ENCODE data around the gene SEPTIN1.

The SEPTIN1 gene

GRCh38 chr16:30378236-30379157 lies 3.9 kb downstream of the SEPTIN1 start:
- TF ChIP-seq, protein P1, sequence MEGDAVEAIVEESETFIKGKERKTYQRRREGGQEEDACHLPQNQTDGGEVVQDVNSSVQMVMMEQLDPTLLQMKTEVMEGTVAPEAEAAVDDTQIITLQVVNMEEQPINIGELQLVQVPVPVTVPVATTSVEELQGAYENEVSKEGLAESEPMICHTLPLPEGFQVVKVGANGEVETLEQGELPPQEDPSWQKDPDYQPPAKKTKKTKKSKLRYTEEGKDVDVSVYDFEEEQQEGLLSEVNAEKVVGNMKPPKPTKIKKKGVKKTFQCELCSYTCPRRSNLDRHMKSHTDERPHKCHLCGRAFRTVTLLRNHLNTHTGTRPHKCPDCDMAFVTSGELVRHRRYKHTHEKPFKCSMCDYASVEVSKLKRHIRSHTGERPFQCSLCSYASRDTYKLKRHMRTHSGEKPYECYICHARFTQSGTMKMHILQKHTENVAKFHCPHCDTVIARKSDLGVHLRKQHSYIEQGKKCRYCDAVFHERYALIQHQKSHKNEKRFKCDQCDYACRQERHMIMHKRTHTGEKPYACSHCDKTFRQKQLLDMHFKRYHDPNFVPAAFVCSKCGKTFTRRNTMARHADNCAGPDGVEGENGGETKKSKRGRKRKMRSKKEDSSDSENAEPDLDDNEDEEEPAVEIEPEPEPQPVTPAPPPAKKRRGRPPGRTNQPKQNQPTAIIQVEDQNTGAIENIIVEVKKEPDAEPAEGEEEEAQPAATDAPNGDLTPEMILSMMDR (IDR thresholded peaks at IDR 0.05; ENCODE audit: borderline replicate concordance, insufficient read depth, low read depth, low read length), result 0 out of 2 replicates have a peak, but pooled peaks have one; percentile 6
- peak overlapping the region; percentile 54 for H3K4me3 ChIP-seq (ENCODE audit: low read depth, low read length)

- peak overlapping the region; percentile 43 for H3K4me3 ChIP-seq (ENCODE audit: low read depth, low read length)
- TF ChIP-seq, protein P1 (IDR thresholded peaks at IDR 0.05; ENCODE audit: borderline replicate concordance, insufficient read depth, low read depth, low read length), result no peak
Measured at GRCh38 chr16:30377812-30378235, 4.5 kb downstream of the SEPTIN1 start.

DNA sequence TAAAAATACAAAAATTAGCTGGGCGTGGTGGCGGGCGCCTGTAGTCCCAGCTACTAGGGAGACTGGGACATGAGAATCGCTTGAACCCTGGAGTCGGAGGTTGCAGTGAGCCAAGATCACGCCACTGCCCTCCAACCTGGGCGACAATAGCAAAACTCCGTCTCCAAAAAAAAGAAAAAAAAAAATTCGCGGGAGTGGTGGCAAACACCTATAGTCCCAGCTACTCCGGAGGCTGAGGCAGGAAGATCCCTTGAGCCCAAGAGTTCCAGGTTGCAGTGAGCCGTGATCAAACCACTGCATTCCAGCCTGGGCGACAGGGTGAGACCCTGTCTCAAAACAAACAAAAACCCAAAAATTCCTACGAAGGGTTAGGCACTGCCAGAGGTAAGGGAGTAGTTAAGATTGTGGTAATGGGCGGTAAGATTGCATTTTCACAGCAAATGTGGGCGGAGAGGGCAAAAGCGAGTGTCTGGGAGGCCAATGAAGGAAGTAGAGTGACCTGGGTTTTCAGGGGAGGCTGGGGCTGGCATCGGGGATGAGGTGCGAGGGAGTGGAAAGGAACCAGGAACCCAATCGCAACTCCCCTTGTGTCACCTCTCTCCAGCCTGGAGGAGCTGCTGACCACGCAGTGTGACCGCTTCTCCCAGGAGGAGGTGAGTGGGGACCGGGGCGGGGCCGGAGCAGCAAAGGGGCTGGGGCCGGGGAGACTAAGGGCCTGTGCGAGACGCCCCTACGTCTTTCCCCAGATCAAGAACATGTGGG lies 5.1 kb downstream of the SEPTIN1 start:
- peak overlapping the region; percentile 23 for H3K4me3 ChIP-seq (ENCODE audit: low read depth, low read length)
- TF ChIP-seq, protein P1 (IDR thresholded peaks at IDR 0.05; ENCODE audit: borderline replicate concordance, insufficient read depth, low read depth, low read length), result no peak

DNA sequence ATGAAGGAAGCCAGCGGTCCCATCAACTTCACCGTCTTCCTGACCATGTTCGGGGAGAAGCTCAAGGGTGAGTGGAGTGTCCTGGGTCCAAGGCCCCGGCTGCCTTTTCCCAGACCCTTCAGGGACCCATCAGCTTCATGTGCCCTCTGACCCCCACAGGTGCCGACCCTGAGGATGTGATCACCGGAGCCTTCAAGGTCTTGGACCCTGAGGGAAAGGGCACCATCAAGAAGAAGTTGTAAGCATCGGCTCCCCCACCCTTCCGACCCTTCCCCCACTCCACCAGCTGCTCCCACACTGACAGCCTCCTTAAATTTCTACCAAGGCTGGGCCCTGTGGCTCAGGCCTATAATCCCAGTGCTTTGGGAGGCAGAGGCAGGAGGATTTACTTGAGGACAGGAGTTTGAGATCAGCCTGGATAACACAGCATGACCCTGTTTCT lies 5.9 kb downstream of the SEPTIN1 start:
- TF ChIP-seq, protein P1 (IDR thresholded peaks at IDR 0.05; ENCODE audit: borderline replicate concordance, insufficient read depth, low read depth, low read length), result no peak
- H3K4me3 ChIP-seq (ENCODE audit: low read depth, low read length), result no peak overlapping the region

DNA sequence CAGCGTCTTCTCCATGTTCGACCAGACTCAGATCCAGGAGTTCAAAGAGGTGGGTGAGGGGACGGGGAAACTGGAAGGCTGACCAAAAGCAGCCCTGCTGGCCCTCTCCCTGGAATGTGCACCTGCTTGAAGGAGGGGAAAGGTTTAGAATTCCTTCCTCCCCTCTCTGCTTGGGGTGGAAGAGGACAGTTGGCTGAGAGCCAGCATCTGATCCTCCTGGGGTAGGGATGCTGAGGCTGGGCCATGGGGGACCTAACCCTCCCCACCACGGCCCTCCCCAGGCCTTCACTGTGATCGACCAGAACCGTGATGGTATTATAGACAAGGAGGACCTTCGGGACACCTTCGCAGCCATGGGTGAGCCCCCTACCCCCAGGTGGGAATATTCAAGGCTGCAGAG lies 6.5 kb downstream of the SEPTIN1 start:
- no peak overlapping the region for H3K4me3 ChIP-seq (ENCODE audit: low read depth, low read length)
- TF ChIP-seq, protein P1 (IDR thresholded peaks at IDR 0.05; ENCODE audit: borderline replicate concordance, insufficient read depth, low read depth, low read length), result no peak

GRCh38 chr16:30374538-30374937 lies 7.8 kb downstream of the SEPTIN1 start, which contains the start of gene MYL11:
Gene MYL11, plus strand, starts transcription at chr16:30374802. Its CDS starts 56 bp downstream, at chr16:30374858.
- TF ChIP-seq, protein P1 (IDR thresholded peaks at IDR 0.05; ENCODE audit: borderline replicate concordance, insufficient read depth, low read depth, low read length), result no peak

More at GRCh38 chr16:30374538-30374937, 7.8 kb downstream of the SEPTIN1 start, which contains the start of gene MYL11:
- H3K4me3 ChIP-seq (ENCODE audit: low read depth, low read length), result no peak within 1 kb of the TSS

All from GM12875 (cell line).